Measurements from ENCODE around the gene NMB.

The NMB gene

GRCh38 chr15:84609818-84610525 is 48.0 kb downstream of the NMB start:
- DNase-seq = no peak

GRCh38 chr15:84608707-84609284 is 49.2 kb downstream of the NMB start:
- no peak for DNase-seq

GRCh38 chr15:84606653-84607120 is 51.3 kb downstream of the NMB start:
- DNase-seq = no peak

- no peak for DNase-seq
Observed at GRCh38 chr15:84605554-84605882, 52.5 kb downstream of the NMB start.
